Esophagus squamous epithelium (tissue), 5 donors: ENCODE measurements around the gene CCDC85C. TPM values are rescaled to one million over a fixed set of nuclear protein-coding genes. Genes with fewer than 3 reads are reported as not detected.

Experiments
- DNase-seq: peaks from one replicate; lab custom pipeline; 2025; lab: John Stamatoyannopoulos, UW
- H3K27ac ChIP-seq, 4 donors: fragments of 200-600 bp; sonication (generic); one replicate each; pipeline ENCODE4 v1.5.1; 2016 to 2019; ENCODE audit warnings: mild to moderate bottlenecking in 1 of 4
- H3K27me3 ChIP-seq, 4 donors: fragments of 200-600 bp; sonication (generic); 1 replicate in 3 of 4; 2 replicates in 1 of 4; pipeline versions ENCODE4 v1.5.1 to v1.6.0; 2017 to 2021; ENCODE audit warnings: antibody characterized with exemption in 1 of 4
- H3K36me3 ChIP-seq, 3 donors: fragments of 200-600 bp; sonication (generic); one replicate each; pipeline ENCODE4 v1.5.1; 2016 to 2019
- H3K4me1 ChIP-seq, 3 donors: fragments of 200-600 bp; sonication (generic); one replicate each; pipeline ENCODE4 v1.5.1; 2017 to 2019
- H3K4me3 ChIP-seq, 4 donors: fragments of 200-600 bp; sonication (generic); 1 replicate in 3 of 4; 2 replicates in 1 of 4; pipeline ENCODE4 v1.5.1; 2016 to 2019; ENCODE audit warnings: mild to moderate bottlenecking in 2 of 4, moderate library complexity in 1 of 4
- H3K9me3 ChIP-seq, 3 donors: fragments of 200-600 bp; sonication (generic); one replicate each; pipeline ENCODE4 v1.5.1; 2016 to 2019
- CTCF ChIP-seq, 6 experiments: fragments of 450-650 bp in 4 of 6; fragments of 200-600 bp in 2 of 6; sonication (generic) in 2 of 6; IDR thresholded peaks; one replicate each; pipeline ENCODE4 v1.5.1; 2016 to 2019; ENCODE audit warnings: antibody characterized with exemption in 6 of 6, mild to moderate bottlenecking in 4 of 6, moderate library complexity in 4 of 6
- POLR2A ChIP-seq, 4 donors: fragments of 450-650 bp; IDR thresholded peaks; one replicate each; pipeline ENCODE4 v1.6.1; 2017; ENCODE audit warnings: antibody characterized with exemption in 4 of 4, mild to moderate bottlenecking in 4 of 4, moderate library complexity in 3 of 4
- WGBS, 2 donors: methylation state at CpG; one replicate each; pipeline ENCODE4 v1.1.5; 2018; 5-methylcytosine and 5-hydroxymethylcytosine counted together
- intact Hi-C: fragments of 100-400 bp; cut with DNase I; formaldehyde crosslinking; loops from one replicate; pipeline ENCODE4 v1.15.0; 2022
- total RNA-seq, 4 donors: library from RNA; depleted of rRNA; stranded (reverse); fragments of >200 nt; gene quantifications; one replicate each; pipeline ENCODE4 v1.1.0, GENCODE V29; 2016
- donor health status: DM: yes; HTN: yes; CAD: no.

CCDC85C gene
- total RNA-seq, 4 donors from 2014 or later: 23.4 to 52.0 (median 27.1) TPM

GRCh38 chr14:99627100-99627499 lies 23.1 kb upstream of the CCDC85C start:
- Histone ChIP-seq H3K4me3 (no peak overlapping the region), H3K36me3 (no peaks in the 10 kb centered on the region), H3K27me3 (peaks cover 0 to 3% (median 0%) of the 10 kb centered on the region in 4 donors), H3K9me3 (no peaks in the 10 kb centered on the region), H3K4me1 (peaks cover 0 to 55% (median 7%) of the 10 kb centered on the region in 3 donors), H3K27ac (no peak overlapping the region)
- DNase-seq: no peak
- TF ChIP-seq POLR2A (IDR thresholded peaks at IDR 0.05) (no peak), CTCF (IDR thresholded peaks at IDR 0.05) (no peak)
- intact Hi-C loops: no loop called here
- WGBS, 2 donors: 71 to 74% methylated on average over 2 of the region's 2 CpGs

GRCh38 chr14:99626041-99626648 lies 22.1 kb upstream of the CCDC85C start:
- intact Hi-C loops: no loop called here
- whole genome bisulfite sequencing, 2 donors: 70 to 72% methylated on average over 5 to 6 of the region's 11 CpGs
- Histone ChIP-seq H3K9me3 (no peaks in the 10 kb centered on the region), H3K27me3 (peaks cover 0 to 3% (median 0%) of the 10 kb centered on the region in 4 donors), H3K36me3 (no peaks in the 10 kb centered on the region), H3K4me3 (no peak overlapping the region), H3K4me1 (peaks cover 0 to 60% (median 7%) of the 10 kb centered on the region in 3 donors), H3K27ac (no peak overlapping the region)
- TF ChIP-seq CTCF (IDR thresholded peaks at IDR 0.05) (no peak), POLR2A (IDR thresholded peaks at IDR 0.05) (no peak)
- no peak for DNase-seq

- TF ChIP-seq POLR2A (IDR thresholded peaks at IDR 0.05): no peak
- TF ChIP-seq CTCF (IDR thresholded peaks at IDR 0.05): no peak
- H3K9me3 ChIP-seq: no peaks in the 10 kb centered on the region
- no peak overlapping the region for H3K4me3 ChIP-seq
- WGBS, 2 donors: 86 to 89% methylated on average over 2 of the region's 3 CpGs
- H3K4me1 ChIP-seq: peaks cover 0 to 61% (median 7%) of the 10 kb centered on the region in 3 donors
- H3K27me3 ChIP-seq: peaks cover 0 to 3% (median 0%) of the 10 kb centered on the region in 4 donors
- no peak for DNase-seq
- intact Hi-C loops: no loop called here
- no peaks in the 10 kb centered on the region for H3K36me3 ChIP-seq
- no peak overlapping the region for H3K27ac ChIP-seq
Observed at GRCh38 chr14:99625476-99625875, 21.5 kb upstream of the CCDC85C start.

- no peak overlapping the region for H3K27ac ChIP-seq
- H3K27me3 ChIP-seq: peaks cover 0 to 3% (median 0%) of the 10 kb centered on the region in 4 donors
- TF ChIP-seq CTCF (IDR thresholded peaks at IDR 0.05) (no peak), POLR2A (IDR thresholded peaks at IDR 0.05) (no peak)
- DNase-seq: no peak
- 61 to 64% methylated on average over 8 to 13 of the region's 13 CpGs for WGBS, 2 donors
- intact Hi-C loops: no loop called here
- no peaks in the 10 kb centered on the region for H3K9me3 ChIP-seq
- no peaks in the 10 kb centered on the region for H3K36me3 ChIP-seq
- H3K4me1 ChIP-seq: peaks cover 0 to 66% (median 7%) of the 10 kb centered on the region in 3 donors
- H3K4me3 ChIP-seq: no peak overlapping the region
Observed at GRCh38 chr14:99624971-99625370, 21.0 kb upstream of the CCDC85C start.

- TF ChIP-seq POLR2A (IDR thresholded peaks at IDR 0.05) (no peak), CTCF (IDR thresholded peaks at IDR 0.05) (no peak)
- H3K27me3 ChIP-seq: peaks cover 0 to 3% (median 0%) of the 10 kb centered on the region in 4 donors
- WGBS, 2 donors: 65 to 72% methylated on average over 5 to 6 of the region's 6 CpGs
- intact Hi-C loops: no loop called here
- no peak for DNase-seq
- H3K27ac ChIP-seq: no peak overlapping the region
- H3K4me3 ChIP-seq: no peak overlapping the region
- H3K9me3 ChIP-seq: no peaks in the 10 kb centered on the region
- peaks cover 0 to 63% (median 5%) of the 10 kb centered on the region in 3 donors for H3K4me1 ChIP-seq
- no peaks in the 10 kb centered on the region for H3K36me3 ChIP-seq
Observed at GRCh38 chr14:99624024-99624423, 20.0 kb upstream of the CCDC85C start.
